GM12878 (cell line): ENCODE data around the gene RAB3C. TPM values are rescaled to one million over a fixed set of nuclear protein-coding genes. Genes with fewer than 3 reads are reported as not detected.

Source experiments
- ATAC-seq: fragments of 200-7000 bp; cut with Tn5 transposase; 3 replicates; pipeline ENCODE4 v1.9.1; 2020; ENCODE audit warnings: mild to moderate bottlenecking, moderate library complexity
- BruUV-seq: library from RNA; stranded (reverse); fragments of 400-500 nt; replicated peaks from 2 replicates; lab custom pipeline; 2021; lab: Mats Ljungman, UMichigan
- CTCF ChIA-PET: fragments of 300-600 bp; sonication (Branson Sonifier 250); formaldehyde crosslinking; extraction: SDS; loops from one replicate; lab custom pipeline; 2021; ENCODE audit warnings: inconsistent platforms; lab: Yijun Ruan, JAX
- POLR2A ChIA-PET: fragments of 350-600 bp; formaldehyde crosslinking; extraction: SDS; loops from one replicate; lab custom pipeline; 2021; ENCODE audit warnings: inconsistent platforms; lab: Charles Lee
- RAD21 ChIA-PET: fragments of 300-600 bp; sonication (Branson Sonifier 250); formaldehyde crosslinking; loops from one replicate; lab custom pipeline; 2023; ENCODE audit warnings: antibody characterized with exemption; ENCODE audit not compliant: unreplicated experiment; lab: Charles Lee
- SMC1A ChIA-PET: fragments of 300-600 bp; sonication (Branson Sonifier 250); formaldehyde crosslinking; loops from one replicate; lab custom pipeline; 2023; ENCODE audit not compliant: unreplicated experiment, uncharacterized antibody; lab: Charles Lee
- DNase-seq: peaks from one replicate; pipeline ENCODE4 v3.0.0-alpha.2; 2011; ENCODE audit warnings: low read depth, low spot score
- FAIRE-seq: peaks from 3 replicates; lab custom pipeline; 2011; peaks lifted over from hg19 to GRCh38; lab: Jason Lieb, UNC
- H2AFZ ChIP-seq: 2 replicates; pipeline ENCODE4 v1.6.0; 2011; ENCODE audit warnings: low read depth, low read length, control low read depth; ENCODE audit not compliant: control insufficient read depth
- H3K27ac ChIP-seq: 2 replicates; pipeline ENCODE4 v1.5.1; 2011; ENCODE audit warnings: control low read depth; ENCODE audit not compliant: control insufficient read depth, insufficient read depth
- H3K27me3 ChIP-seq, 2 experiments: replicated peaks in 1 of 2; 2 replicates each; pipeline versions ENCODE4 v1.6.0 to v1.6.1; 2011; ENCODE audit warnings: low read length in 1 of 2; ENCODE audit not compliant: control insufficient read depth in 2 of 2, insufficient read depth in 2 of 2
- H3K36me3 ChIP-seq, 2 experiments: 2 replicates each; pipeline ENCODE4 v1.5.1; 2011; ENCODE audit warnings: low read length in 1 of 2; ENCODE audit not compliant: control insufficient read depth in 2 of 2, insufficient read depth in 2 of 2
- H3K4me1 ChIP-seq: 2 replicates; pipeline ENCODE4 v1.6.1; 2011; ENCODE audit warnings: mild to moderate bottlenecking, low read length, moderate library complexity, mixed read lengths; ENCODE audit not compliant: control insufficient read depth, insufficient read depth
- H3K4me2 ChIP-seq: 2 replicates; pipeline ENCODE4 v1.6.0; 2011; ENCODE audit warnings: control low read depth; ENCODE audit not compliant: control insufficient read depth, insufficient read depth
- H3K4me3 ChIP-seq: fragments of 200-600 bp; sonication (generic); 2 replicates; pipeline ENCODE4 v1.5.1; 2016
- H3K79me2 ChIP-seq: 2 replicates; pipeline ENCODE4 v1.6.0; 2011; ENCODE audit warnings: low read length; ENCODE audit not compliant: control insufficient read depth, insufficient read depth
- H3K9ac ChIP-seq: 2 replicates; pipeline ENCODE4 v1.8.0; 2011; ENCODE audit warnings: low read length, control low read depth, mixed read lengths; ENCODE audit not compliant: control insufficient read depth, insufficient read depth
- H3K9me3 ChIP-seq: replicated peaks from 3 replicates; pipeline ENCODE4 v1.5.1; 2011; ENCODE audit warnings: mild to moderate bottlenecking, low read length; ENCODE audit not compliant: control insufficient read depth, insufficient read depth
- H4K20me1 ChIP-seq: 2 replicates; pipeline ENCODE4 v1.6.0; 2011; ENCODE audit not compliant: control insufficient read depth, insufficient read depth
- BMI1 ChIP-seq: fragments of 450-650 bp; IDR thresholded peaks from 2 replicates; pipeline ENCODE4 v1.6.1; 2016; ENCODE audit warnings: mild to moderate bottlenecking, moderate library complexity, borderline replicate concordance
- JUNB ChIP-seq: IDR thresholded peaks from 2 replicates; pipeline ENCODE4 v1.6.1; 2016; ENCODE audit warnings: antibody characterized with exemption, mild to moderate bottlenecking
- NFYA ChIP-seq: IDR thresholded peaks from 2 replicates; pipeline ENCODE4 v1.6.1; 2011; ENCODE audit warnings: low read depth, mild to moderate bottlenecking, low read length, improper control_type of control experiment, borderline replicate concordance
- PAX5 ChIP-seq: IDR thresholded peaks from 2 replicates; pipeline ENCODE4 v1.6.1; 2011; ENCODE audit warnings: low read depth, low read length, borderline replicate concordance
- PAX8 ChIP-seq: fragments of 450-650 bp; IDR thresholded peaks from 2 replicates; pipeline ENCODE4 v1.6.1; 2017; ENCODE audit warnings: mild to moderate bottlenecking, moderate library complexity
- RELA ChIP-seq: fragments of 450-650 bp; IDR thresholded peaks from 2 replicates; pipeline ENCODE4 v1.8.0; 2014; ENCODE audit warnings: borderline replicate concordance; ENCODE audit not compliant: partially characterized antibody
- WGBS: methylation state at CpG from one replicate; pipeline ENCODE4 v1.1.6; 2016; ENCODE audit warnings: low lambda C conversion rate; ENCODE audit not compliant: insufficient replicate concordance, insufficient coverage; ENCODE audit errors: missing lambda C conversion rate; 5-methylcytosine and 5-hydroxymethylcytosine counted together
- in situ Hi-C: fragments of 300-500 bp; cut with MboI; formaldehyde crosslinking; loops from 9 replicates; pipeline ENCODE4 v1.14.3; 2018; ENCODE audit warnings: mixed read lengths
- intact Hi-C: fragments of 100-400 bp; cut with micrococcal nuclease; formaldehyde crosslinking; loops from one replicate; pipeline ENCODE4 v1.14.2; 2022; ENCODE audit not compliant: unreplicated experiment
- polyA plus RNA-seq, 11 experiments: library from polyadenylated mRNA; depleted of rRNA in 4 of 11; unstranded in 6 of 11; stranded (reverse) in 5 of 11; fragments of >200 nt; fragmentation: Nextera tagmentation in 4 of 11; fragmentation: Illumina TruSeq in 1 of 11; extraction: Ambion mirVana in 4 of 11; extraction: Trizol in 1 of 11; gene quantifications; 1 replicate in 1 of 11; 2 replicates in 10 of 11; pipeline versions ENCODE4 v1.2.1 to v1.2.3, GENCODE V29; 2011 to 2016; ENCODE audit warnings: inconsistent platforms in 2 of 11, missing spikeins in 2 of 11, low read depth in 1 of 11
- total RNA-seq, 4 experiments: library from RNA; depleted of rRNA in 3 of 4; stranded (reverse); fragments of >200 nt in 3 of 4; fragmentation: Illumina TruSeq in 1 of 4; extraction: Trizol in 1 of 4; gene quantifications; 2 replicates each; pipeline versions ENCODE4 v1.2.1 to v1.2.3, GENCODE V29; 2013 to 2021
- TF ChIP-seq, protein P1 (sequence below), 3 experiments: IDR thresholded peaks in 2 of 3; conservative IDR thresholded peaks in 1 of 3; 2 replicates each; pipeline ENCODE4 v1.5.1; 2011; ENCODE audit warnings: low read depth in 3 of 3, low read length in 3 of 3, mild to moderate bottlenecking in 3 of 3, control low read depth in 2 of 3, moderate library complexity in 2 of 3, inconsistent platforms in 1 of 3, mixed read lengths in 1 of 3; ENCODE audit not compliant: control insufficient read depth in 2 of 3, insufficient read depth in 1 of 3; ENCODE audit errors: extremely low read depth in 1 of 3
- TF ChIP-seq, protein P2 (sequence below): IDR thresholded peaks from 2 replicates; pipeline ENCODE4 v1.6.1; 2012; ENCODE audit warnings: low read length, inconsistent platforms
- TF ChIP-seq, protein P3 (sequence below): IDR thresholded peaks from 2 replicates; pipeline ENCODE4 v1.6.1; 2011; ENCODE audit warnings: low read depth, low read length, improper control_type of control experiment, borderline replicate concordance
- TF ChIP-seq, protein P4 (sequence below): fragments of 450-650 bp; IDR thresholded peaks from 2 replicates; pipeline ENCODE4 v1.6.1; 2018; ENCODE audit warnings: mild to moderate bottlenecking, low read depth, moderate library complexity; ENCODE audit not compliant: partially characterized antibody

Gene RAB3C
- total and polyA plus RNA-seq, 10 of the 15 experiments (the other 5 are each of a cell fraction or from before 2014, with no cell fraction given), result not detected

DNA sequence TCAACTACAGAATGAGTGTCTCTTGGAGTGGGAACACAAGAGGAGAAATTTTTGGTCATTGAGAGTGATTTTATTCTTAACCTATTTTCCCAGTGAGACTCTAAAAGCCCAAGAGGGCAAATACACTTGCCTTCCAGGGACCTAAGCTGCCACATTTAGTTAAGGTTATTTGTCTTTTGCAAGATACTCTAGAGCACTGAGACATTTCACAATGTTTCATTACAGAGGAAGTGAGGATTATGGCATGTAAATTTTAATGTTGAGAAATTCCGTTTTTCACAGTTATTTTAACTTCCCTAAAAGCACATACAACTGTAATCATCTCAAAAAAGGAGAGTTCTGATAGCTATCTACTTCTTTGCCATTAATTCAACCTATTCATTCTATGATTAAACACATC, 38.7 kb upstream of the RAB3C start (continued):
- TF ChIP-seq, protein P1, sequence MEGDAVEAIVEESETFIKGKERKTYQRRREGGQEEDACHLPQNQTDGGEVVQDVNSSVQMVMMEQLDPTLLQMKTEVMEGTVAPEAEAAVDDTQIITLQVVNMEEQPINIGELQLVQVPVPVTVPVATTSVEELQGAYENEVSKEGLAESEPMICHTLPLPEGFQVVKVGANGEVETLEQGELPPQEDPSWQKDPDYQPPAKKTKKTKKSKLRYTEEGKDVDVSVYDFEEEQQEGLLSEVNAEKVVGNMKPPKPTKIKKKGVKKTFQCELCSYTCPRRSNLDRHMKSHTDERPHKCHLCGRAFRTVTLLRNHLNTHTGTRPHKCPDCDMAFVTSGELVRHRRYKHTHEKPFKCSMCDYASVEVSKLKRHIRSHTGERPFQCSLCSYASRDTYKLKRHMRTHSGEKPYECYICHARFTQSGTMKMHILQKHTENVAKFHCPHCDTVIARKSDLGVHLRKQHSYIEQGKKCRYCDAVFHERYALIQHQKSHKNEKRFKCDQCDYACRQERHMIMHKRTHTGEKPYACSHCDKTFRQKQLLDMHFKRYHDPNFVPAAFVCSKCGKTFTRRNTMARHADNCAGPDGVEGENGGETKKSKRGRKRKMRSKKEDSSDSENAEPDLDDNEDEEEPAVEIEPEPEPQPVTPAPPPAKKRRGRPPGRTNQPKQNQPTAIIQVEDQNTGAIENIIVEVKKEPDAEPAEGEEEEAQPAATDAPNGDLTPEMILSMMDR (IDR thresholded peaks at IDR 0.05 in 2 of 3, conservative IDR thresholded peaks at IDR 0.05 in 1 of 3; ENCODE audit: control insufficient read depth in 2 of 3, extremely low read depth in 1 of 3, insufficient read depth in 1 of 3, low read depth in 3 of 3, low read length in 3 of 3), result no peak
- TF ChIP-seq BMI1, result no peak
- TF ChIP-seq, protein P2, sequence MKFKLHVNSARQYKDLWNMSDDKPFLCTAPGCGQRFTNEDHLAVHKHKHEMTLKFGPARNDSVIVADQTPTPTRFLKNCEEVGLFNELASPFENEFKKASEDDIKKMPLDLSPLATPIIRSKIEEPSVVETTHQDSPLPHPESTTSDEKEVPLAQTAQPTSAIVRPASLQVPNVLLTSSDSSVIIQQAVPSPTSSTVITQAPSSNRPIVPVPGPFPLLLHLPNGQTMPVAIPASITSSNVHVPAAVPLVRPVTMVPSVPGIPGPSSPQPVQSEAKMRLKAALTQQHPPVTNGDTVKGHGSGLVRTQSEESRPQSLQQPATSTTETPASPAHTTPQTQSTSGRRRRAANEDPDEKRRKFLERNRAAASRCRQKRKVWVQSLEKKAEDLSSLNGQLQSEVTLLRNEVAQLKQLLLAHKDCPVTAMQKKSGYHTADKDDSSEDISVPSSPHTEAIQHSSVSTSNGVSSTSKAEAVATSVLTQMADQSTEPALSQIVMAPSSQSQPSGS, result no peak
- TF ChIP-seq PAX8, result no peak
- TF ChIP-seq, protein P3, sequence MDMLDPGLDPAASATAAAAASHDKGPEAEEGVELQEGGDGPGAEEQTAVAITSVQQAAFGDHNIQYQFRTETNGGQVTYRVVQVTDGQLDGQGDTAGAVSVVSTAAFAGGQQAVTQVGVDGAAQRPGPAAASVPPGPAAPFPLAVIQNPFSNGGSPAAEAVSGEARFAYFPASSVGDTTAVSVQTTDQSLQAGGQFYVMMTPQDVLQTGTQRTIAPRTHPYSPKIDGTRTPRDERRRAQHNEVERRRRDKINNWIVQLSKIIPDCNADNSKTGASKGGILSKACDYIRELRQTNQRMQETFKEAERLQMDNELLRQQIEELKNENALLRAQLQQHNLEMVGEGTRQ, result no peak

DNA sequence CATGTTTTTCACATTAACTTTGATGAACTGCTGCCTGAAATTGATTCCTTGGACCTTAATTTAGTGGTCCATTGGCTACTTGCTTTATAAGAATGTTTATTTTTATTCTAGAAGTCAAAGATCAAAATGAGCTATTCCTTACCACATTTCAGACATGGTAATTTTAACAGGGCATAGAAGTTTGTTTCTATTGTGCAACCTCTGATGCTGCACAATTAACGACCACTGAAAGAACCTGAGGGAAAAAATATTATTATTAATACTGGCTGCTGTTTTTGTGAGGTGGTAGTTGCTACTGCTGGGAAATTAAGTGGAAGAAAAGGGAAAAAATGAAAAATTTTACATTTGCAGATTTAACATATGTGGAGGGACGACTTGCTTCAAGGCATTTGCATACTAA, 37.9 kb upstream of the RAB3C start:
- Histone ChIP-seq H3K9me3 (no peaks in the 10 kb centered on the region), H3K4me3 (no peak overlapping the region), H3K4me2 (no peak overlapping the region), H2AFZ (no peak overlapping the region), H3K27ac (no peak overlapping the region), H3K79me2 (no peaks in the 10 kb centered on the region), H3K27me3 (no peaks in the 10 kb centered on the region), H3K4me1 (no peaks in the 10 kb centered on the region), H3K9ac (no peak overlapping the region), H3K36me3 (no peaks in the 10 kb centered on the region), H4K20me1 (no peaks in the 10 kb centered on the region)
- 0% methylated on average over 2 of the region's 2 CpGs for WGBS
- POLR2A ChIA-PET, result no interaction called here
- RAD21 ChIA-PET, result no interaction called here
- no peak for FAIRE-seq
- no peak for DNase-seq
- in situ Hi-C loops (no loop called here), intact Hi-C loops (loop anchor here (5.0 kb wide), 1 partner anchor 37 kb away; the partner anchor contains the start of gene RAB3C)
- BruUV-seq, result no TSS peak
- SMC1A ChIA-PET, result interaction anchor here (0.7 kb wide), 1 partner anchor 304 kb away, joined by 3 read pairs; no protein-coding TSS in a partner anchor
- CTCF ChIA-PET, result interaction anchor here (1.5 kb wide), 1 partner anchor 46 kb away, joined by 3 read pairs; no protein-coding TSS in a partner anchor
- no peak for ATAC-seq
- TF ChIP-seq NFYA, result no peak
- TF ChIP-seq, protein P4, sequence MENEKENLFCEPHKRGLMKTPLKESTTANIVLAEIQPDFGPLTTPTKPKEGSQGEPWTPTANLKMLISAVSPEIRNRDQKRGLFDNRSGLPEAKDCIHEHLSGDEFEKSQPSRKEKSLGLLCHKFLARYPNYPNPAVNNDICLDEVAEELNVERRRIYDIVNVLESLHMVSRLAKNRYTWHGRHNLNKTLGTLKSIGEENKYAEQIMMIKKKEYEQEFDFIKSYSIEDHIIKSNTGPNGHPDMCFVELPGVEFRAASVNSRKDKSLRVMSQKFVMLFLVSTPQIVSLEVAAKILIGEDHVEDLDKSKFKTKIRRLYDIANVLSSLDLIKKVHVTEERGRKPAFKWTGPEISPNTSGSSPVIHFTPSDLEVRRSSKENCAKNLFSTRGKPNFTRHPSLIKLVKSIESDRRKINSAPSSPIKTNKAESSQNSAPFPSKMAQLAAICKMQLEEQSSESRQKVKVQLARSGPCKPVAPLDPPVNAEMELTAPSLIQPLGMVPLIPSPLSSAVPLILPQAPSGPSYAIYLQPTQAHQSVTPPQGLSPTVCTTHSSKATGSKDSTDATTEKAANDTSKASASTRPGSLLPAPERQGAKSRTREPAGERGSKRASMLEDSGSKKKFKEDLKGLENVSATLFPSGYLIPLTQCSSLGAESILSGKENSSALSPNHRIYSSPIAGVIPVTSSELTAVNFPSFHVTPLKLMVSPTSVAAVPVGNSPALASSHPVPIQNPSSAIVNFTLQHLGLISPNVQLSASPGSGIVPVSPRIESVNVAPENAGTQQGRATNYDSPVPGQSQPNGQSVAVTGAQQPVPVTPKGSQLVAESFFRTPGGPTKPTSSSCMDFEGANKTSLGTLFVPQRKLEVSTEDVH, result no peak
- no peak for TF ChIP-seq PAX5
- TF ChIP-seq JUNB, result no peak
- TF ChIP-seq RELA, result no peak
